D721Med (cell line): ENCODE results near the gene ZMIZ1.
"Not testable (repeated sequence)": the region's sequence is repeated elsewhere in the genome, so short reads cannot be mapped to it uniquely, and the experiment has no call there.

Source experiments
- DNase-seq: peaks from one replicate; pipeline ENCODE4 v3.0.0; 2011; ENCODE audit warnings: low spot score; ENCODE audit not compliant: insufficient read length
- FAIRE-seq: peaks from 2 replicates; lab custom pipeline; 2011; peaks lifted over from hg19 to GRCh38; lab: Jason Lieb, UNC
- CTCF ChIP-seq: IDR thresholded peaks from 2 replicates; pipeline ENCODE4 v1.5.1; 2012; ENCODE audit warnings: mild to moderate bottlenecking, control low read depth; ENCODE audit not compliant: insufficient read depth; ENCODE audit errors: missing control alignments

ZMIZ1 gene

DNA sequence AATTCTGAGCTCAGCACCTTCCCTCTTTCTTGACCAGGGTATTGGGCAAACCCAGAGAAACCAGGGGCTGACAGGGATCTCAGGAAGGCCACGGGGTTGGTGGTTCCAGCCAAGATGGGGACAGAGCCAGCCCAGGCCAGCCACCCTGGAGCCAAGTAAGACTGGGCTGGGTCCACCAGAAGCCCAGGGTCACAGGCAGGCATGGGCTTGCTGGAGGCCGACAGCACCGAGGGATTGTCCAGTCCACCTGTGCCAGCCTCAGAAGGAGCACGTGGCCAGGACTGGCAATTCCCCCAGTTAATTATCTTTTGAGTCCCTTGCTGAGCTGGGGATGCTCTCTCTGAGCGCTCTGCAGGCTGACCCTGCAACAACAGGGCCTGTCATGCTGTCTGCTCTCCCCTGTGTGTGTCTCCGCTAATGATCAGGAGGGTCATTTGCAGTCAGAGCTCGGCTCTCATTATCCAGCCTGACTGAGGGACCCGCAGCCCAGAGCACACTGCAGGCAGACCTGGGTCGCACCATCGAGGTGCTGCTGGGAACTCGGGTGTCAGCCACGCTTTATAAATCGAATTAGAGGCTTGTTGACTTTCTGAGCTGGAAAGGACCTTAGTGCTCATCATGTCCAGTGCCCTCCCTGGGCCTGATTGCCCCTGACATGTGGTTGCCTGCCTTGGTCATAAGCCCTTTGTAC, 209.0 kb downstream of the ZMIZ1 start:
- FAIRE-seq: no peak
- no peak for TF ChIP-seq CTCF
- DNase-seq: no peak

GRCh38 chr10:79279047-79279446, 210.3 kb downstream of the ZMIZ1 start:
- not testable (repeated sequence) for FAIRE-seq, DNase-seq

GRCh38 chr10:79280956-79281355, 212.2 kb downstream of the ZMIZ1 start:
- no peak for FAIRE-seq
- no peak for TF ChIP-seq CTCF
- DNase-seq: no peak

- FAIRE-seq: no peak
- no peak for TF ChIP-seq CTCF
These were observed 213.6 kb downstream of the ZMIZ1 start for GRCh38 chr10:79282388-79282787.

GRCh38 chr10:79283616-79284015, 214.8 kb downstream of the ZMIZ1 start:
- no peak for TF ChIP-seq CTCF
- no peak for FAIRE-seq
- no peak for DNase-seq

More at GRCh38 chr10:79282388-79282787, 213.6 kb downstream of the ZMIZ1 start:
- DNase-seq: no peak

DNA sequence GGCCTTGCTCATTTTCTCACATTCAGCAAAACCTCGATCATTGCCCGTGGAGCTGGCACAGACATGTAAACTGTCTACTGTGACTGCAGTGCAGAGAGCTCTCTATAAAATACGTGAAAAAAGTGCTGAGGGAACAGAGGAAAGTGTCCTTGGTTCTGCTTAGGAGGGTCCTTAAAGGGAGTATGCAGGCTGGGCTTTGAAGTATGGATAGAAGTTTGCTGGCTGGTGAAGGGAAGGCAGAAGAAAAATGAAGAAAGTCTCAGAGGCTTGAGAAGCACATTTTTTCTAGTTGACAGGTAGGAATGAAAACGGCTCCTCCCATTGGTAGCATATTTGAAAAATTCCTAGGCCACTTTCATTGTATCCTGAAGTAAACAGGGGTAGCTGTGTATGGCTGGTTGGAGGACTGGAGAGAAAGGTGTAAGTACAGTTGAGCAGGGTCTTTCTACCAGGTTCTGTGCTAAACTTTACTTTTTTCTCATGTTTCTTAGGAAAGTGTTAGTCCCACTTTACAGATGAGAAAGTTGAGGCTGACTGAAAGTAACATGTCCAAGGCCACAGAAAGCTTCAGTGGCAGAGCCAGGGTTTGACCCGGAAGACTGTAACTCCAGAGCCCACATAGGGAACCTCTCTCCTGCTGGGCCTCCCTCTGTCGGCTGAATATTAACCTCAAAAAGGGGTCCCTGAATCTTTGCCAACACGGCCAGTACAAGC, 215.5 kb downstream of the ZMIZ1 start:
- no peak for DNase-seq
- no peak for TF ChIP-seq CTCF
- FAIRE-seq: no peak

DNA sequence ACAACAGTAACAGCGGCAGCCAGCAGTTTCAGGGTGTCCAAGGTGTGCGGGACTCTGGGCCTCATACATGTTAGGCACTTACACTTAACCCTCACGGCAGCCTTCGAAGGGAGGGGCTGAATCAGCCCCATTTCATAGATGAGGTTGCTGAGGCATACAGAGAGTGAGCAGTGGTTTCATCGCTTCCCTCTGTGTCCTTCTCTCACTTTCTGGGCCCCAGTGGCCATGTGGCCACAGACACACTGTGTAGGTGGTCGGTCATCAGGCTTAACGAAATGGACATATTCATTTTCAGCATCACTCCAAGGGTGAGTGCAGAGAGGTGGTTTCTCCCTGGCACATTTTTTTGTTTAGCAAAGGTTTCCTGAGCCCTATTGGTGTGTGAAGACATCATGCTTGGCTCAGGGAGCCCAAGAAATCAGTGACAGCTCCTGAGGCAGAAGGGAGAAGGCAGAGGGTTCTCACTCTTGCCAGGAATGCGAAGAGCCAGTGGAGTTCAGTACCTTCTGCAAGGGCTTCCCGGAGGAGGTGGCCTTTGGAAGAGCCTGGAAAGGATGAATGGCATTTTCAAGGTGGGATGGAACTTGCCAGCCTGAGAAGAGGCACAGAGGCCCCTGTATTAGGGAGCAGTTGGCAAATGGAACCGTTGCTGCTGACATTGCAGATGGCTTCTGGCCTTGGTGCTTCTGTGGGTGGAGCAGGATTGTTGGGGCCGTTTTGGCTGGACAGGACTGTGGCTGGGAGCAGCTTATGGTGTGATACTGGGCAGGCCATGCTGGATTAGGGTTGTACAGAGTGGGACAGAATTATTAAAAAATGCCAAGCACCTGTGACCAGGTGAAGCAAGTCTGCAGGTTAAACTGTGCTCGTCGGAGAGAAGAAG, 216.8 kb downstream of the ZMIZ1 start:
- DNase-seq: no peak
- no peak for TF ChIP-seq CTCF
- FAIRE-seq: no peak
